GM20431 (cell line): Measurements from ENCODE around the gene MCHR1.
"Not testable (repeated sequence)": the region's sequence is repeated elsewhere in the genome, so short reads cannot be mapped to it uniquely, and the experiment has no call there.

ENCODE experiments used
- in situ Hi-C: fragments of 300-500 bp; cut with MseI, MboI; formaldehyde crosslinking; loops from one replicate; pipeline ENCODE4 v1.15.0; 2020; ENCODE audit warnings: low sequenced_read_pairs; ENCODE audit not compliant: unreplicated experiment

The MCHR1 gene

GRCh38 chr22:40680819-40681183 lies 1.5 kb downstream of the MCHR1 start:
- in situ Hi-C loops = no loop called here

DNA sequence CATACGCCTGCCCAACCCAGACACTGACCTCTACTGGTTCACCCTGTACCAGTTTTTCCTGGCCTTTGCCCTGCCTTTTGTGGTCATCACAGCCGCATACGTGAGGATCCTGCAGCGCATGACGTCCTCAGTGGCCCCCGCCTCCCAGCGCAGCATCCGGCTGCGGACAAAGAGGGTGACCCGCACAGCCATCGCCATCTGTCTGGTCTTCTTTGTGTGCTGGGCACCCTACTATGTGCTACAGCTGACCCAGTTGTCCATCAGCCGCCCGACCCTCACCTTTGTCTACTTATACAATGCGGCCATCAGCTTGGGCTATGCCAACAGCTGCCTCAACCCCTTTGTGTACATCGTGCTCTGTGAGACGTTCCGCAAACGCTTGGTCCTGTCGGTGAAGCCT lies 2.2 kb downstream of the MCHR1 start:
- in situ Hi-C loops = no loop called here

DNA sequence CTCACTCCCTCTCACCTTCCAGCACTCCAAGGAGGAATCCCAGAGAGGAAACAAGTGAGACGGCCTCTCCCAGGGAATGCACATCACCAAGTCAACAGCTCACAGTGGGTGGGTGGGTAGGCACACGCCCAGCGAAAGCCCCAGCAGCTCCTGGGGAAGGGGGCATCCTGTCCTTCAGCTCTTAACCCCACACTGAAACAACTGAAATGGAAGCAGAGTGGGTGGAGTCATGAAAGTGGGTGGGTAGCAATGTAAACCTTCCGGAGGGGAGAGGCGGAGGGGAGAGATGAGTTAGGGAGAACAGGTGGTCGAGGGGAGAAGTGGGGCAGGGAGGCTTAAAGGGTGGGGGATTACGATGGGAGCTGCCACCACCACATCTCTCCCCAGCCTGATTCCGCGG lies 5.4 kb downstream of the MCHR1 start:
- in situ Hi-C loops = no loop called here

DNA sequence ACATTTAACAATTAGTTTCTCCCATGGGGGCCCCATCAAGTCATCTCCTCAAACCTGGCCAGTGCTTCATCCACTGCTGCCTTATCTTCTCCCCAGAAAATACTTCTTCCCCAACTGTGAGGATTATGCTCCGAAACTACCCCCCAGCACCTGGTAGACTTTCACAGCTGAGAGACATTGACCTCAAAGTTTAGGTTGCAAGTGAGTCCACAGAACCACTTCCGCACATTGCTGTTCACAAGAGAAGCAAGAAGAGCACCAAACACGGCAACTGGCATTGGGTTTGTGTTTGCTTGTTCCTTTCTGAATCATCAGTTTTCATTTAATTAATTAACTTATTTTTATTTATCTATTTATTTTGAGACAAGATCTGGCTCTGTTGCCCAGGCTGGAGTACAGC lies 6.1 kb downstream of the MCHR1 start:
- in situ Hi-C loops = no loop called here

DNA sequence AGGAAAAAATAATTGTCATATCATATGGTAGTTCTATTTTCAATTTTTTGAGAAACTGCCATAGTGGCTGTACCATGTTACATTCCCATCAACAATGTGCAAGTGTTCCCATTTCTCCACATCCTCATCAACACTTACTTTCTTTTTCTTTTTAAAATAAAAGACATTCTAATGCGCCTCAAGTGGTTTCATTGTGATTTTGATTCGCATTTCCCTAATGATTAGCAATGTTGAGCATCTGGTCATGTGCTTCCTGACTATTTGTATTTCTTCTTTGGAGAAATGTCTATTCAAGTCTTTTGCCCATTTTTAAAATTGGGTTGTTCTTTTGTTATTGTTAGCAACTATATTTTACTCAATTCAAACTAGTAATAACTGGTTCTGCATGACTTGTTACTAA lies 8.4 kb downstream of the MCHR1 start:
- in situ Hi-C loops = no loop called here

GRCh38 chr22:40690370-40690769 lies 11.1 kb downstream of the MCHR1 start:
- in situ Hi-C loops = no loop called here

DNA sequence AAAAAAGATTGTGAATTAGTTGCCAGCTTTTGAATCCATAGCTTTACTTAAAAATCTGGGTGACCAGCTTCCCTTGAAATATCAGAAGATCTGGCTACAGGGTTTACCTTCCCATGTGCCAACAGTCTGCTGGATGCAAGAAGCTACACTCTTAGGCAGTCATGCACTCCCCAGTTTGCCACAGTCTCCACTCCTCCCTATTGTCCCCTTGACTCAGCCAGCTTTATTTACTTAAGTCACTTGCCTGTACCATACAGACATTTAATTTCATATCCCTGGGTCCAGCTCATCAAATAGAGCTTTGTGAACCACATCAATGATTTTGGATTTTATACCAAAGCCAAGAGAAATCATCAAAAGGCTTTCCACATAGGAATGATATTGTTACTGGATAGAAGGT lies 12.2 kb downstream of the MCHR1 start:
- in situ Hi-C loops = no loop called here

DNA sequence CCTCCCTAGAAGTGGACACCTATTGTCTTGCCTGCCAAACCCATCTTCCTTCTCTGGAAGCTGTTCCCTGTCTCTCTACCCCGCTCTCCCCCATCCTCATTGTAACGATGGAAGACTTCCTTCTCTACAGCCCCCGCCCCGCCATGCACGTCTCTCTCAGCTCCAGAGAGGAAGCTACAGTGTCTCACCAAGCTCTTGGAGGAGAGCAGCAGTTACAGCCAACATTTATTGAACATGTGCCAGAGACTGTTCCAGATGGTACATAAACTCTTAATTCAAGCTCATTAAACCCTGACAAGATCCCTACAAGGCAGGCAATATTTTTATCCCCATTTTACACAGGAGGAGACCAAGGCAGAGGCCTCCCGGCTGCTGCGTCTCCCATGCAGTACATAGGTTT lies 15.1 kb downstream of the MCHR1 start:
- in situ Hi-C loops = no loop called here

DNA sequence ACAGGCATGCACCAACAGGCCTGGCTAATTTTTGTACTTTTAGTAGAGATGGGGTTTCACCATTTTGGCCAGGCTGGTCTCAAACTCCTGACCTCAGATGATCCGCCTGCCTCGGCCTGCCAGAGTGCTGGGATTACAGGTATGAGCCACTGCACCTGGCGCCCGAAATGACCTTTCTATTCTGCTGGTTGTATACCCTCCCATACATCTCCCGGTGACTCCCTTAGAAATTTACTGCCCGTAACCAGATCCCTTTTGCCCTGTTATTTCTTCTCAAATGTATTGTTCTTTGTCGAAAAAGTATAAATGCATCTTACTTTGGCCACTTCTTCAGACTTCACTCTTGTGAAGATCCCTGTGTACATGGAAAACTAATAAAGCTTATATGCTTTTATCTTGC lies 22.0 kb downstream of the MCHR1 start:
- in situ Hi-C loops = no loop called here

DNA sequence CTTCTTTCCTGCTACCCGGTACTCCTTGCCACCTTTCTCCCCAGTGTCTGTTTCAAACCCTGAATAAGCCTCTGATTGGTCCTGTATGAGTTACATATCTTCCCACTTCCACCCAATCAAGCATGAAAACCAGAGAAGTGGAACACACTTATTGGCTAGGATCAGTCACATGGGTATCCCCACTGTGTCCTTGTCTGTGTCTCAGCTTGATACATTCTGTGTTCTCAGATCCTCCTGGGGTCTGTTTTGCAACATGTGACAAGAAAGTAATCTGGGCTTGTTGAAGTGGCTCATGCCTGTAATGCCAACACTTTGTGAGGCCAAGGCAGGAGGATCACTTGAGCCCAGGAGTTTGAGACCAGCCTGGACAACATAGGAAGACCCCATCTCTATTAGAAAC lies 23.9 kb downstream of the MCHR1 start:
- in situ Hi-C loops = no loop called here

- in situ Hi-C loops = no loop called here
Observed at GRCh38 chr22:40703736-40704135, 24.5 kb downstream of the MCHR1 start.

DNA sequence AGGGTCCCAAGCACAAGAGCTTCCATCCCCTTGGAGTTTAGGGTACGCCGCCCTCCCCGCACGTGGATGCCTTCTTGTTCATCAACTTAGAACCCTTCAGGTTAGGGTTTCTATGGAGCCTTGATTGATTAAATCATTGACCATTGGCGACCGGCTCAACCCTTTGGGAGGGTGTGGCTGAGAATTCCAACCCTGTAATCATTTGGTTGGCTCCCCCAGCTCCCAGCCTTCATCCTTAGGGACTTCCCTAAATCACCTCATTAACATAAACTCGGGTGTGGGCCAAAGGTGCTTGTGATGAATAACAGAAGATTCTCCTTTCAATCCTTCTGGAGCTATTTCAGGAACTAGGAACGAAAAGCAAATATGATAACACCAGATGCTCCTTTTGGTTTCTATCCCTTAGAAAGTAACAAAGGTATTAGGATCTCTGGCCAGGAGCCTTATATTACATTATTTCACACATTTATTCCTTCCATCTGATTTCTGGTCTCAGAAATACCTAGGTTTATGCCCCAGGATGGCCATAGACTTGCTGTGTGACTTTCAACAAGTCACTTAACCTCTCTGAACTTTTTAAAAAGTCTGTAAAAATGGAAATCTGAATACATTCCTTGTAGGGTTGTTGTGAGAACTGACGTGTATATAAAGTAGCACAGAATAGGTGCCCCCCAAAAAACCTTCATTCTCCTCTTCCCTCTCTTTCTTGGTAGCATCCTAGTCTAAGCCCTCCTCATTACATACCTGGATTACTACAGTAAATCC lies 26.8 kb downstream of the MCHR1 start:
- in situ Hi-C loops = no loop called here

GRCh38 chr22:40707154-40707553 lies 27.9 kb downstream of the MCHR1 start:
- in situ Hi-C loops = no loop called here

GRCh38 chr22:40708177-40708576 lies 28.9 kb downstream of the MCHR1 start:
- in situ Hi-C loops = no loop called here

DNA sequence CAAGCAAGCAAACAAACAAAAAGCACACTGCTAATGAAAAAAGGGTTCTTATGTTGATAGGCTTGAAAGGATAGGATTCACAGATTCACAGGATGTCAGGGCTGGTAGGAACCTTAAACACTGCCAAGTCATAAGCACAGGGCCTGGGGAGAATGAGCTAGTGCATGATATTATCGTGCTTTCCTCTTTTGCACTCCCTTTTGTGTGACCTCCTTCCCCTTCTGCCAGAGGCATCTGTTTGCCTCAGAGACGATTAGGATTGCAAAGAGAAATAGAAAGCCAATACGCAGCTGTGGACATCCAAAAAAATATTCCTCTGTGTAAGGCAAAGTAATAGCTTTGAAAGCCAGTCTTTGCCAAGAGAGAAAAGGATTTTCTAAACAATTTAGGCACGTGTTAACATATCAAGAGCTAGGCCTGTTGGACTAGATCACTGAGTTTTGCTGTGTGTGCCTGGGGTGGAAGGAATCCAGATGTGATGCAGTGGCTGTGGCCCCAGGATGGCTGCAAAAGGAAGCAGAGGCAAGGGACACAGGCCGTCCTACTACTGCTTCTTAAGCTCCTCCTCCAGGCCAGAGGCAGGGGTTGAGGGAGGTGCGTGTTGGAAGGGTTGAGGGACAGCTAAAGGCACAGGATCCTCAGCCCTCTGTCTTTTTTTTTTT lies 30.6 kb downstream of the MCHR1 start:
- in situ Hi-C loops = no loop called here

DNA sequence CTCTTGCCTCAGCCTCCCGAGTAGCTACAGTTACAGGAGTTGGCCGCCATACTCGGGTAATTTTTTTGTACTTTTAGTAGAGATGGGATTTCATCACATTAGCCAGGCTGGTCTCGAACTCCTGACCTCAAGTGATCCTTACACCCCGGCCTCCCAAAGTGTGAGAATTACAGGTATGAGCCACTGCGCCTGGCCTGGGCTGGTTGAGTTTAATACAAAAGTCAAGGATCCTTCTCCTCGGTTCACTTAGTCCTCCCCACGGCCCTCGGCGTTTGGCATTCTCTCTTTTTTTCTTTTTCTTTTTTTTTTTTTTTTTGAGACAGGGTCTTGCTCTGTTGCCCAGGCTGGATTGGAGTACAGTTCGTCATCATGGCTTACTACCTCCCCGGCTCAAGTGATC lies 33.0 kb downstream of the MCHR1 start:
- in situ Hi-C loops = no loop called here

GRCh38 chr22:40714499-40715337 lies 35.4 kb downstream of the MCHR1 start:
- in situ Hi-C loops = no loop called here

- in situ Hi-C loops = no loop called here
Observed at GRCh38 chr22:40716116-40716515, 36.8 kb downstream of the MCHR1 start.

DNA sequence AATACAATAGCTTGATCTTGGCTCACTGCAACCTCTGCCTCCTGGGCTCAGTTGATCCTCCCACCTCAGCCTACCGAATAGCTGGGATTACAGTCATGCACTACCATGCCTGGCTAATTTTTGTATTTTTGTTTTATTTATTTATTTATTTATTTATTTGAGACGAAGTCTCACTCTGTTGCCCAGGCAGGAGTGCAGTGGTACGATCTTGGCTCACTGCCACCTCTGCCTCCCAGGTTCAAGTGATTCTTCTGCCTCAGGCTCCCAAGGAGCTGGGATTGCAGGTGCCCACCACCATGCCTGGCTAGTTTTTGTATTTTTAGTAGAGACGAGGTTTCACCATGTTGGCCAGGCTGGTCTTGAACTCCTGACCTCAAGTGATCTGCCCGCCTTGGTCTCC lies 38.4 kb downstream of the MCHR1 start:
- in situ Hi-C loops = not testable (repeated sequence)

GRCh38 chr22:40718250-40719204 lies 39.2 kb downstream of the MCHR1 start:
- in situ Hi-C loops = no loop called here
